Lung microvascular endothelial cell (primary cell): ENCODE data around the gene LCMT2. TPM values are rescaled to one million over a fixed set of nuclear protein-coding genes. Genes with fewer than 3 reads are reported as not detected.
A peak's percentile ranks its signal among the peaks of the same experiment; 100 is the strongest.
"Not testable (repeated sequence)": the region's sequence is repeated elsewhere in the genome, so short reads cannot be mapped to it uniquely, and the experiment has no call there.

ENCODE experiments used
- DNase-seq, 2 donors: peaks; one replicate each; pipeline versions ENCODE4 v3.0.0 to v3.0.0-alpha.2; 2010; ENCODE audit warnings: low read depth in 2 of 2
- total RNA-seq: library from RNA; depleted of rRNA; stranded (reverse); fragments of >200 nt; gene quantifications from 2 replicates; pipeline ENCODE4 v1.2.1, GENCODE V29; 2014

LCMT2 gene
- total RNA-seq, 1 donor from 2014 or later, result 4.6 TPM

DNA sequence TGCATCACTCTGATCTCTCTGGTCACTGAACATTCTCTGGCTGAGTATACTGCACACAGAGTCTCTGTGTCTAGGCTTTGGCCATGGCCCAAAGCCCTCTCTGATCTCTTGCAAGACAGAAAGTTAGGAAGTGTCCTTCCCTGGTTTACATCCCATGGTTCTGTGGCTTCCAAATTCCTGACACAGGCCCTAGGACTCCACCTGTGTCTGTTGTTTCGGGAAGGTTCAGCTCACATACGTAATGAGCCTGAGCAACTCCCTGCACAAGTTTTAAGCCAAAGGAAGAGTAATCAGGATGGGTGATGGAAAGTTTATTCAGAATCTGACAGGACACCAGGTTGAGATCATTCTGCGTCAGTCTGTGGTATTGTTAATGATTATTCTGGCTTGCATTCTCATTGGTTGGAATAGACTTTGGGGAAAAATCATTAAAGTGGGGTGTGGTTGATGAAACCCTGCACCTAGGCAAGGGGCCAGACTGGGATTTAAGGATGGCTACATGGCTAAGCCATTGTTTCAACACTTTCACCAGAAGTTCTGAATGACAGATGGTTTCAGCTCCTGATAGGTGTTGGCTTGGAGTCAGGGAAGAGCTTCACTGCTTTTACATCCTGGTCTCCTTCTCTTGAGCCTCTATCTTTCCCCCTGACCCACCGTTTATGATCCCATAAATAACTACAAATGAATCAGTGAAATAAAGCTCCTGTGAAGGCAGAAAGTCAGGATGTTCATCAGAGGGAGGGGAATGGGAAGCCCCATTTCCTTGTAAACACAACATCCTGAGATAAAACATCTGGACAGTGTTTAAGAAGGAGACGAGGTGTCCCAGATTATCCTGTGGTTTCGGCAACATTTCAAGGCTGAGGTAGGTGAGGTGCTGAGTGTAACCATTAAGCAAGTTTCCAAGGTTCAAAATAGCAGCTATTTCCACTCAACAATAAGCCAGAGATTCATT, 14.1 kb downstream of the LCMT2 start:
- DNase-seq, result no peak

DNA sequence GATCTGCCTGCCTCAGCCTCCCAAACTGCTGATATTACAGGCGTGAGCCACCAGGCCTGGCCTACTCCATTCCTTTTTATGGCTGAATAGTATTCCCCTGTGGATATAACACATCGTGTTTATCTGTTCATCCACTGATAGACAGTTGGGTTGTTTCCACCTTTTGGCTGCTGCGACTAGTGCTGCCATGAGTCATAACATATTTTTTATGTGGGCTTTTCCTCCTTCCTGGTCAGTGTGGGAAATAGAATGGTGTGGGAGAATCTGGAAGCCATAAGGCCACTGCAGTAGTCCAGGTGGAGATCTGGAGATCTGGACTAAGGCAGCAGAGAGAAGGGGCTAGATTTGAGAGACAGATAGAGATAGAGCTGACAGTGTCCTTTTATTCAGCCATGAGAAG, 16.2 kb downstream of the LCMT2 start:
- no peak for DNase-seq

GRCh38 chr15:43312378-43312777, 18.0 kb downstream of the LCMT2 start:
- DNase-seq, result no peak

DNA sequence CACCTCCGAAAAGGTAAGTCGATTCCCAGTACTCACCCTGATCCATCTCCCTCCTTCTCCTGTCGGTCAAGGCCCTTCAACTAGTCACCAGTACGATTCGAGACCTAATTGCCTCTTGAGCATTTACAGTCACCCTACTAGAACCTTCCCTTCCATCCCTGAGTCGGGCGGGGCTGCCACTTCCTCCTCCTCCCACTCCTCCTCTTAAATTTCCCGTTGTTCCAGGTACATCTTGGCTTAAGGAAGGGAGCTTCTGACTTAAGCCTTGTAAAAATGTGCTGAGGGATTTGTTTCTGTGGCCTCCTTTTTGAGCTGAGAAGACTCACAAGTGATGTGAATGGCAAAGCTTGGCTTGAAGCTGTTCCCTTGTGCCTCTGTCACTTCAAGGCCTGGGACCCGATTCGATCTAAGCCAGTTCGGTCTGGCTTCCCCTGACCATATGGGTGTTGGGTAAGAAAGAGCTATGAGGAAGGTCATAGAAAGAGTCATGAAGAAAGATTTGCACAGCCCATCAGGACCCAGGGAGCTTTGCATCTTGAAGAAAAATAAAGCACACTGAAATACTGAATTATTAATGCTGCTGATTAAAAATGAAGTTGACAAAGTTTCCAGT, 28.1 kb downstream of the LCMT2 start, which contains the start of gene TGM7:
TGM7 (minus strand) TSS at position 51 of the 613 bp plus-strand sequence.
- DNase-seq, result no peak

GRCh38 chr15:43299884-43300283, 30.5 kb downstream of the LCMT2 start:
- DNase-seq, result no peak

- DNase-seq, result no peak
Measured at GRCh38 chr15:43299411-43299810, 31.0 kb downstream of the LCMT2 start.

- DNase-seq, result no peak
Measured at GRCh38 chr15:43294091-43294706, 36.2 kb downstream of the LCMT2 start.

- no peak for DNase-seq
Measured at GRCh38 chr15:43293432-43293831, 36.9 kb downstream of the LCMT2 start.

DNA sequence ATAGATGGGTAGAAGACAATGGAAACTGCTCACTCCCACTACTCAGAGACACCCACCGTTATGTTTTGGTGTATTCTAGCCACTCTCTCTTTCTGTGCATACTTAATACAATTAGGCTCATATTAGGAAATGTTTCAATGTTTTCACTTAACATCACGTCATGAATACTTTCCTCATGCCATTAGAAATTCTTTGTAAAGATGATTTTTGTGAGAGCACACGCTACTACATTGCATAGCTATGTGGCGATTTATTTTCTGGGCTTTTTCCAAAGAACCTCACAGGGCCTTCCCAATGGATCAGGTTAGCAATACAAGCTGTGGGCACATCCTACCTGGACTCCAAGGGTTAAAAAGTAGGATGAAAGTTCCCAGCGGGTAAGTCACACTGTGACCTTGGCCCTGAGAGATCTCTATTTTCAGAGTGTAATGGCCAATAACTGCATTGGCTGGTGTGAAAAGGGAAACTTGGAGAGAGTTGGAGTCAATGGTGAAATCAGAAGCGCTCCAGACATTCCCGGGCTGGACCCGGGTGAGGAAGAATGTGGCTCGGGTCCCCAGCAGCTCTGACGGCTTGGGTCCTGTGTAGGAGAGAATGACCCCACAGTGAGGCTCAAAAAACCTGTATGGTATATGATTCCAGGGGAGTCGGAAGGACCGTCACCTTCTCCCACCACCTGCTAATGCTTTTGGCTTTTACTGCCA, 37.8 kb downstream of the LCMT2 start:
- DNase-seq, result no peak

GRCh38 chr15:43289656-43290055, 40.7 kb downstream of the LCMT2 start:
- not testable (repeated sequence) for DNase-seq

DNA sequence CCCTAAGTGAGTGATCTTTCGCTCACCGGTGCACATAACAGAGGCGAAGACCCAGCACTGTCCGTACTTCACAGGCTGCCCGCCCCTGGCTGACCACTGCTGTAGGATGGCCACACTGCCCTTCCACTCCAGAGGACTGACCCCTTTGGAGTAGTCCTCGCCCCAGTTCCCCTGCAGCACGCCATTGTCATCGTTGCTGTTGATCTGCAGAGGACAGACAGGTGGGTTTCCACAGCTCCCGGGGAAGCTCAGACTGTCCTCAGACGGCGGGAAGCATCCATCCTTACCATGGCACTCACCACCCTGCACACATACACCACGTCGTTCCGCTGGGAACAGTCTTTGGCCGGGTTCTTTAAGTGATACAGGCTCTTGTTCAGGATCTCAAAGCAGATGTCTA, 43.1 kb downstream of the LCMT2 start:
- DNase-seq, result no peak

GRCh38 chr15:43286074-43286473, 44.3 kb downstream of the LCMT2 start:
- no peak for DNase-seq

DNA sequence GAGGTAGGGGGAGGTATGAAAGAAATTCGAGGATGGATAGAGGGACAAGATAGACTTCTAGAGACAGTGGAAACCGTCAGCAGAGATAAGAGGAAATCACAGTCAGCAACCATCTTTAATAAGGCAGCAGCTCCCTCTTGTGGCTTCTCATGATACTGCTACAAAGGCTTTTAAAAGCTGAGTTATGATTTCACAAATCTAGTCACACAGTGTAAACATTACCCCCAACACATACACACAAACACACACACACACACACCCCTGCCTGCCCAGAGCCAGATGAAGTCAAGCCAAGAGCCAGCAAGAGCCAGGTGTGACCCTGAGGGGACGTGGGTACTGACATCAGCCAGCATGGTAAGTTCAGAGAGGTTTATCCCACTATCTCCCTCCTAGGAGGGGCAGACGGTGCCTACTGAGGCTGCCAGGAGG, 44.8 kb downstream of the LCMT2 start:
- DNase-seq, result peak; percentile 61 to 81

GRCh38 chr15:43283526-43283925, 46.8 kb downstream of the LCMT2 start:
- DNase-seq, result no peak

DNA sequence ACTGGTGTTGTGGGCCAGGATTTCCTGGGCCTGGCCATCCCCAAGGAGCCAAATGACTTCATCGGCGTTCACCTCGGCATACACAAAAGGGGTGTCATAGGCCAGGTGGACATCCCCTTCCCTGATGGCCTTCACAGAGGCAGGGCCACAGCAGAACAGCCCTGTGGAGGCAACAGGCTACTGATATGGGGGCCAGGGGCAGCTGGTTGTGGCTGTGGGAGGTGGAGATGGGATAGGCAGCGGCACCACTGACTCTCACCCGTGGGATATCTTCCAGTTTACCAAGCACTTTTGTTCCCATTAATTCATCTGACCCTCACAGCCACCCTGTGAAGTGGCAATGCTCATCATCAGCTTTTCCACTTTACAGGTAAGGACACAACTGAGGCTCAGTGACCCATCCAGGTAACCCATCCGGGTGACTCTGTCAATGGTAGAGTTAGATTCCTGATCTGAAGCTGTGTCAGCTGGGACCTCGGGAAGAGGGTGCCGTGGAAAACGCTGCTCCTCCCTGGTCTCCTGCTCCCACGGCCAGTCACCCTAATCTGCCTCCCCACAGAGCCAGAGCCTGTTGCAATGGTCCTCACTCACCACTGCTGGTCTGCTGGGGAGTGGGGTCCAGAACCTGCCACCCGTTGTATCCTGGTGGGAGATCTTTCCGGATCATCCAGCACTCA, 48.3 kb downstream of the LCMT2 start:
- no peak for DNase-seq

DNA sequence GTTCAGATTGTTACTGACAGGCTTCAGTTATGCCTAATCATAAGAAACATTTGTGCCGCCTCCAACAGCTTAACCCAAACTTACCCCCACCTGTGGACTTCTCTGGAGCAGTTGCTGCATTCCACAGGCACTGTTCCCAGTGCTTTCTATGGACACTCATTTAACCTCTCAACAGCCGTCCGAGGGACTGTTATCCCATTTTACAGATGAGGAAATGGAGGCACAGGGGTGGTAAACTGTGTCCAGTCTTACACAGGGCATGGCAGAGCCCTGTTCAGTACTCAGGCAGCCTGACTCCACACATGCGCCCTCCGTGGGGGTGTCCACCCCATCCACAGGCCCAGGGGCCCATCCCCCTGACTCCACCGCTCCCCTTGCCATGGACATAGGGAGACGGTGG, 49.4 kb downstream of the LCMT2 start:
- no peak for DNase-seq

GRCh38 chr15:43279496-43279895, 50.9 kb downstream of the LCMT2 start:
- no peak for DNase-seq

GRCh38 chr15:43278869-43279268, 51.5 kb downstream of the LCMT2 start:
- no peak for DNase-seq

DNA sequence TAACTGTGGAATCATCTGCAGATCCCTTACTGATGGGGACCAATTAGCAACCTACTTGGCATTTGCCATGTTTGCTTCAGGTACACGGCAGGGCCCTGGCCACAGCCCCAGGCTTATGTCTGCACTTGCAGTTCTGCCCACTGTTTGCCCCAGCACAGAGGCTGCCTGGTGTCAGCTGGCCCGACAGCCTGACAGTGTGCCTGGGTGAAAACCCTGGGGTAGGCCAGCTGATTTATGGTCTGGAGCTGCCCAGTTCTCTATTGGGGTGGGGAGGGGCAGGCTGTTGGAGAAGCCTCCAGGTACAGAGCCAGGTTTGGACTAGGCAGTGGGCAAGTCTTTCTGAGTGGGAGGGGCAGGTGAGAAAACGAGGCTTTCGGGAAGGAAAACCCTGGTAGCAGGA, 52.5 kb downstream of the LCMT2 start:
- no peak for DNase-seq

- DNase-seq, result no peak
Measured at GRCh38 chr15:43277231-43277823, 53.0 kb downstream of the LCMT2 start.
